ENCODE measurements around the gene SLC39A6. TPM values are rescaled to one million over a fixed set of nuclear protein-coding genes. Genes with fewer than 3 reads are reported as not detected.

SLC39A6 gene
- total and polyA plus RNA-seq, 2 donors (not counting 3 experiments of a cell fraction or from before 2014, with no cell fraction given) = 13.8 to 23.1 TPM

DNA sequence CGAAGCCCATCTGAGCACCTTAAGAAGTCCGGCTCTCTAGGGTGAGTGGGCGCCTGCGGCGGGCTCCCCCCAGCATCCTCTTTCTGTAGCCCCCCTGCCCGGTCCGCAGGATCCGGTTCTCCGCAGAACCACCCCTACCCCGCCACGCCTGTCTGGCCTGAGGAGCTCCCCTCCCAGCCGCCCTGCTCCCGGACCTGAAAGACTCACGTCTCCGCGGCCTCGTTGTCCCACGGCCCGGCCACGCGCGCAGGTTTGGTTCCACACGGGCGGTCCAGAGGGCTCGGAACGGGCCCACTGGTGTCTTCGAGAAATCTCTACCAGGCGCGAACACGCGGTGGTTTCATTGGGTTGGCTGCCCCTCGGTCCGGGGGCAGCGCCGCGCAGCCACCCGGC is 237 bp downstream of the SLC39A6 start:
- no TSS peak for BruUV-seq (replicated peaks)
- peak overlapping the region; percentile 97 for H3K4me2 ChIP-seq (ENCODE audit: insufficient read depth, low read length)
- H3K79me2 ChIP-seq (ENCODE audit: control insufficient read depth, insufficient read depth, low read length) = peaks cover 45% of the 10 kb centered on the region
- no peaks in the 10 kb centered on the region for H3K9me3 ChIP-seq (replicated peaks; ENCODE audit: control insufficient read depth, insufficient read depth, low read length)
- H3K9ac ChIP-seq (replicated peaks; ENCODE audit: extremely low read depth, insufficient read depth, low read length) = peak overlapping the region; percentile 98
- intact Hi-C loops (cut with micrococcal nuclease) = loop anchor here (1.0 to 5.0 kb wide), 9 partner anchors 29 to 887 kb away; partner anchors contain the start of genes FHOD3, MOCOS, RMP24 and RPRD1A
- H3K36me3 ChIP-seq (ENCODE audit: control insufficient read depth in 2 of 2, extremely low read depth in 1 of 2, insufficient read depth in 2 of 2, low read length in 2 of 2) = no peaks in the 10 kb centered on the region
- peak overlapping the region; percentile 97 for H2AFZ ChIP-seq (ENCODE audit: low read depth, low read length)
- CTCF ChIA-PET = interaction anchor here (0.8 to 4.4 kb wide), 5 partner anchors 9 to 155 kb away, joined by 3 to 26 read pairs (median 9); no protein-coding TSS in a partner anchor
- FAIRE-seq = no peak
- DNase-seq (ENCODE audit: low read depth, low spot score) = no peak
- TF ChIP-seq, protein P1, sequence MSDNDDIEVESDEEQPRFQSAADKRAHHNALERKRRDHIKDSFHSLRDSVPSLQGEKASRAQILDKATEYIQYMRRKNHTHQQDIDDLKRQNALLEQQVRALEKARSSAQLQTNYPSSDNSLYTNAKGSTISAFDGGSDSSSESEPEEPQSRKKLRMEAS (IDR thresholded peaks at IDR 0.05; ENCODE audit: insufficient read depth, insufficient read length) = no peak
- TF ChIP-seq EZH2 (IDR thresholded peaks at IDR 0.05; ENCODE audit: borderline replicate concordance, low read depth, low read length, severe bottlenecking) (no peak), FOS (IDR thresholded peaks at IDR 0.05; ENCODE audit: borderline replicate concordance, insufficient read depth, low read length) (no peak), MYC (IDR thresholded peaks at IDR 0.05; ENCODE audit: low read depth, low read length) (no peak), GATA2 (IDR thresholded peaks at IDR 0.05; ENCODE audit: insufficient read depth, insufficient read length, low read depth, low read length) (no peak), POLR2AphosphoS5 (IDR thresholded peaks at IDR 0.05; ENCODE audit: insufficient read depth, low read depth, low read length) (no peak), JUN (IDR thresholded peaks at IDR 0.05; ENCODE audit: borderline replicate concordance, insufficient read depth, insufficient read length, low read depth) (no peak), POLR2A (IDR thresholded peaks at IDR 0.05; ENCODE audit: low read depth, low read length) (no peak)
- TF ChIP-seq, protein P2, sequence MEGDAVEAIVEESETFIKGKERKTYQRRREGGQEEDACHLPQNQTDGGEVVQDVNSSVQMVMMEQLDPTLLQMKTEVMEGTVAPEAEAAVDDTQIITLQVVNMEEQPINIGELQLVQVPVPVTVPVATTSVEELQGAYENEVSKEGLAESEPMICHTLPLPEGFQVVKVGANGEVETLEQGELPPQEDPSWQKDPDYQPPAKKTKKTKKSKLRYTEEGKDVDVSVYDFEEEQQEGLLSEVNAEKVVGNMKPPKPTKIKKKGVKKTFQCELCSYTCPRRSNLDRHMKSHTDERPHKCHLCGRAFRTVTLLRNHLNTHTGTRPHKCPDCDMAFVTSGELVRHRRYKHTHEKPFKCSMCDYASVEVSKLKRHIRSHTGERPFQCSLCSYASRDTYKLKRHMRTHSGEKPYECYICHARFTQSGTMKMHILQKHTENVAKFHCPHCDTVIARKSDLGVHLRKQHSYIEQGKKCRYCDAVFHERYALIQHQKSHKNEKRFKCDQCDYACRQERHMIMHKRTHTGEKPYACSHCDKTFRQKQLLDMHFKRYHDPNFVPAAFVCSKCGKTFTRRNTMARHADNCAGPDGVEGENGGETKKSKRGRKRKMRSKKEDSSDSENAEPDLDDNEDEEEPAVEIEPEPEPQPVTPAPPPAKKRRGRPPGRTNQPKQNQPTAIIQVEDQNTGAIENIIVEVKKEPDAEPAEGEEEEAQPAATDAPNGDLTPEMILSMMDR (IDR thresholded peaks at IDR 0.05; ENCODE audit: extremely low read depth in 1 of 2, insufficient read depth in 1 of 2, low read depth in 1 of 2, low read length in 2 of 2) = no peak
- no peaks in the 10 kb centered on the region for H4K20me1 ChIP-seq (replicated peaks; ENCODE audit: control insufficient read depth, extremely low read depth, insufficient read depth, low read length)
- H3K27me3 ChIP-seq (ENCODE audit: control insufficient read depth in 2 of 2, insufficient read depth in 2 of 2, low read length in 2 of 2) = no peaks in the 10 kb centered on the region
- H3K4me1 ChIP-seq (ENCODE audit: control insufficient read depth, extremely low read depth, insufficient read depth, low read length) = peaks cover 15% of the 10 kb centered on the region
- POLR2A ChIA-PET = interaction anchor here (0.6 to 1.5 kb wide), 2 partner anchors 59 to 110 kb away, joined by 6 read pairs; partner anchors contain the start of gene MOCOS
- dilution Hi-C loops (cut with MboI; ENCODE audit: extremely low pct_ligation_motif_present, low sequenced_read_pairs) = no loop called here
- peak overlapping the region; percentile 64 to 96 (median 94) for H3K4me3 ChIP-seq (replicated peaks in 1 of 3; ENCODE audit: insufficient read depth in 1 of 3, low read depth in 1 of 3, low read length in 3 of 3)
- peak overlapping the region; percentile 98 for H3K27ac ChIP-seq (ENCODE audit: insufficient read depth, low read depth, low read length)
- no peaks in the 10 kb centered on the region for H3K9me1 ChIP-seq (replicated peaks; ENCODE audit: control insufficient read depth, extremely low read depth, insufficient read depth, low read length)
